ENCODE data around the gene ARHGEF35.
"Not testable (repeated sequence)": the region's sequence is repeated elsewhere in the genome, so short reads cannot be mapped to it uniquely, and the experiment has no call there.

GRCh38 chr7:144179165-144179479 is 16.5 kb downstream of the ARHGEF35 start:
- not testable (repeated sequence) for TF ChIP-seq CTCF (conservative IDR thresholded peaks at IDR 0.05; ENCODE audit: low read depth, low read length); RFX5 (IDR thresholded peaks at IDR 0.05; ENCODE audit: low read depth, low read length)

Data from IMR-90 (cell line).